HG03060 (cell line): ENCODE results near the gene PDZRN4.

Experiments
- ATAC-seq: cut with Tn5 transposase; IDR thresholded peaks from one replicate; pipeline ENCODE4 v1.9.1; 2021; ENCODE audit warnings: low read depth, moderate number of reproducible peaks; ENCODE audit not compliant: unreplicated experiment

Gene PDZRN4

GRCh38 chr12:41441180-41441579 lies 253.1 kb downstream of the PDZRN4 start:
- ATAC-seq, result no peak

- no peak for ATAC-seq
Measured at GRCh38 chr12:41442896-41443295, 254.8 kb downstream of the PDZRN4 start.

- no peak for ATAC-seq
Measured at GRCh38 chr12:41443690-41444089, 255.6 kb downstream of the PDZRN4 start.

GRCh38 chr12:41452838-41453407 lies 264.8 kb downstream of the PDZRN4 start:
- ATAC-seq, result no peak

- ATAC-seq, result no peak
Measured at GRCh38 chr12:41453409-41453808, 265.3 kb downstream of the PDZRN4 start.

GRCh38 chr12:41459111-41459905 lies 271.2 kb downstream of the PDZRN4 start:
- ATAC-seq, result no peak

GRCh38 chr12:41459906-41460214 lies 271.7 kb downstream of the PDZRN4 start:
- no peak for ATAC-seq

GRCh38 chr12:41460906-41461305 lies 272.8 kb downstream of the PDZRN4 start:
- no peak for ATAC-seq

GRCh38 chr12:41462312-41462711 lies 274.2 kb downstream of the PDZRN4 start:
- no peak for ATAC-seq

GRCh38 chr12:41465526-41465925 lies 277.4 kb downstream of the PDZRN4 start:
- no peak for ATAC-seq

- ATAC-seq, result no peak
Measured at GRCh38 chr12:41466300-41466699, 278.2 kb downstream of the PDZRN4 start.

- ATAC-seq, result no peak
Measured at GRCh38 chr12:41466802-41467201, 278.7 kb downstream of the PDZRN4 start.

- no peak for ATAC-seq
Measured at GRCh38 chr12:41467591-41468325, 279.6 kb downstream of the PDZRN4 start.

- ATAC-seq, result no peak
Measured at GRCh38 chr12:41468341-41468740, 280.2 kb downstream of the PDZRN4 start.

- no peak for ATAC-seq
Measured at GRCh38 chr12:41468756-41469155, 280.6 kb downstream of the PDZRN4 start.

GRCh38 chr12:41473441-41473840 lies 285.3 kb downstream of the PDZRN4 start:
- ATAC-seq, result no peak

- ATAC-seq, result no peak
Measured at GRCh38 chr12:41474001-41474400, 285.9 kb downstream of the PDZRN4 start.

GRCh38 chr12:41476499-41477439 lies 288.6 kb downstream of the PDZRN4 start:
- no peak for ATAC-seq

- no peak for ATAC-seq
Measured at GRCh38 chr12:41479426-41479825, 291.3 kb downstream of the PDZRN4 start.

- ATAC-seq, result no peak
Measured at GRCh38 chr12:41485203-41485602, 297.1 kb downstream of the PDZRN4 start.

GRCh38 chr12:41486718-41487117 lies 298.6 kb downstream of the PDZRN4 start:
- ATAC-seq, result no peak
